A673 (cell line): Measurements from ENCODE around the gene KCND1.

ENCODE experiments used
- CTCF ChIP-seq: fragments of 300-800, 200-600 bp; sonication (generic); conservative IDR thresholded peaks from 2 replicates; pipeline ENCODE4 v1.5.1; 2017; ENCODE audit warnings: low read depth, mild to moderate bottlenecking, antibody characterized with exemption, low read length, moderate library complexity, mixed read lengths
- EZH2 ChIP-seq: fragments of 200-600 bp; sonication (generic); IDR thresholded peaks from 2 replicates; pipeline ENCODE4 v1.6.1; 2017; ENCODE audit warnings: borderline replicate concordance, low read depth, mild to moderate bottlenecking, mixed read lengths, antibody characterized with exemption, low read length; ENCODE audit not compliant: poor library complexity, severe bottlenecking

GRCh38 chrX:48927123-48927522 lies 44.5 kb downstream of the KCND1 start:
- TF ChIP-seq CTCF (no peak), EZH2 (no peak)
